Activated CD4-positive, alpha-beta T cell treated with anti-CD3 and anti-CD28 coated beads, Interleukin-2, Interleukin-6, amounts not matched to agents 100 ng/mL and 50 ng/mL, durations not matched to agents 16 hours and 8 hours (primary cell): ENCODE results near the gene CCNI2.
"Not testable (repeated sequence)": the region's sequence is repeated elsewhere in the genome, so short reads cannot be mapped to it uniquely, and the experiment has no call there.

Experiments
- DNase-seq: peaks from one replicate; pipeline ENCODE4 v3.0.0-alpha.2; 2020

Gene CCNI2

DNA sequence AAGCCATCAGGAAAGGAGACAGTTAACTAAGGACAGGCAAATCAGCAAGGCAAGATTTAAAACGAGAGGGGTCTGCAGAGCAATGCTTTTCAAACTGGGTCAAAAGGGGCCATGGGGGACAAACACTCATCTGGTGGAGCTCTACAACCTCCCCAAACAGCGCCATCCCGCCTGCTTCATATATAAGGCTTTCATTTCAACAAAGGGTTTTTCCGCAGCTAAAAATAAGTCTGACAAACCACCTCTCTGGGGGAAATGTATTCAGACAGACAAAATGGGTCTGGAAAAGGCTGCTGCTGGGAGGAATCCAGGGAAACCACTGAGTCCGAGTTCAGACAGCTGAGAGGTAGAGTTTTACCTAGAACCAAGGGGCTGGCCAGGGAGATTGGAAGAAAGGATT, 38.1 kb downstream of the CCNI2 start:
- no peak for DNase-seq

- DNase-seq: no peak
Measured at GRCh38 chr5:132785864-132786263, 38.6 kb downstream of the CCNI2 start.

DNA sequence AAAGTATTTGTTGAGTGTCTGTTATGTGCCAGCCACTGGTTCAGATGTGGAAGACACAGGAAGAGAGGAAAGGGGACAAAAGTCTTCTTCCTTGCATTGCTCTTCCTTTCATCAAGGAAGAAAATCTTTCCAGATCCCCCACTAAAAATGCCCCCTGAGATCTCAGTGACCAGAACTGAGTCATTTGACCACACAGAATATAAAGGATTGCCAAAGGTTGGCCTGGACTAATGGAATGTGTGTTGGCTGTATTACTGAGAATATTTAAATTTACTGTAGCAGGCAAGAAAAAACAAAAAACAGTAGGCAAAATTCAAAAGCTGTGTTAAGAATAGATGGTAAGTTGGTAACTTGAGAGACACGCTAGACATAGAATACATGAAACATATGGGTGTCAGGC, 39.9 kb downstream of the CCNI2 start:
- DNase-seq: no peak

- DNase-seq: no peak
Measured at GRCh38 chr5:132788508-132788907, 41.3 kb downstream of the CCNI2 start.

DNA sequence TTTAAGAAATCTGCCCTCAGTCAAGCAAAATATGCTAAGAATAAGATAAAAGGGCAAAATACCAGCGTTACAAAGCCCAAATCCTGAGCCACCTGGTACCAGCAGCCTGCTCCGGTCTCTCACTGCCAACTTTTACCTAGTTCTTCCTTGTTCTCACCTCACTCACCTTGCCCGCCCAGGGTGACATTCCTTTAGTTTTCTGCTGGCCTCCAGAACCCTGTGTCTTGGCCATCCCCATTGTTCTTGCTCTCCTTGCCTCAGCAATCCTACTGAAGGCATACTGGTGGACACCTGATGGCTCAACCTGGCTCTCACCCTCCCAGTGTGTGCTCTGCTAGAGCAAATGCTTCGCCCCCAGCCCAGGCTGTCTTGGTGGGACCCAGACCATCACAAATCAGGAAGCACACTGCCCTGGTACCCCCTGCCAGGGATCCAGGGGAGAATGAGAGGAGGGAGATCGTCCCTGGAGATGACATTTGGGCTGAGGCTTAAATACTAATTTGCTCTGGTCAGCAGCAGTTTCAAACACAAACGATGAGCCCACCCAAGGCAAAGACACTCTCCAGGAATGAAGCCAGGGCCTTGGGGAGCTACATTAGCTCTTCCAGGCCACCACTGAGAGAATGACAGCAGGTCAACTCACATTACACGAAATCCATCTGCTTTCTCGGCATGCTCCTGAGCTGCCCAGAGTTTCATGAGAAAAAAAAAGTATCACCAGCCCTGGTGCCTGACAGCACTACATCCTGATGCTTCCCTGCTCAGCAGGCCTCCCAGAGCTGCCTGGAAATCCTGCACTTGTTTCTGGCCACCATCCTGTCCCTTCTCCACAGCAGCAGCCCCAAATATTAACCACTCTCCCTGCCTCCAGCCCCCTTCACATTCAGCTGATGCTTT, 42.0 kb downstream of the CCNI2 start:
- no peak for DNase-seq

GRCh38 chr5:132790201-132790865, 43.1 kb downstream of the CCNI2 start:
- no peak for DNase-seq

GRCh38 chr5:132791026-132791425, 43.8 kb downstream of the CCNI2 start:
- DNase-seq: no peak

DNA sequence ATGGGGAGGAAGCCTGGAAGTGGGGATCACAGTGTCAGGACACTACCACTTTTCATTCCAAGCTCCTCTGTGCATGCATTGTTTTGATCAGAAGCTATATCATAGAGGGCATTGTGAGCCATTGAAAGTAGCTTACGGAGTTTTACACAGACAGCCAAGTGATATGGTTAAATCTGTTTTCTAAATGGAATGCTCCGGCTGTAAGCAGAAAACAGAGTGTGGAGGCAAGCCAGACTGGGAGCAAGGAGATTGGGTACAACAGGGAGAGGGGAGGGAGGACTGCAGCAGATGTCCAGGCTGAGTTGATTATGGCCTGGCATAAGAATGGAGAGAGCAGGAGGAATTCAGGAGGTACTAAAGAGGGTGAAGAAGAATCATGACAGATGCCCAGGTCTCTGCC, 50.4 kb downstream of the CCNI2 start:
- DNase-seq: no peak

DNA sequence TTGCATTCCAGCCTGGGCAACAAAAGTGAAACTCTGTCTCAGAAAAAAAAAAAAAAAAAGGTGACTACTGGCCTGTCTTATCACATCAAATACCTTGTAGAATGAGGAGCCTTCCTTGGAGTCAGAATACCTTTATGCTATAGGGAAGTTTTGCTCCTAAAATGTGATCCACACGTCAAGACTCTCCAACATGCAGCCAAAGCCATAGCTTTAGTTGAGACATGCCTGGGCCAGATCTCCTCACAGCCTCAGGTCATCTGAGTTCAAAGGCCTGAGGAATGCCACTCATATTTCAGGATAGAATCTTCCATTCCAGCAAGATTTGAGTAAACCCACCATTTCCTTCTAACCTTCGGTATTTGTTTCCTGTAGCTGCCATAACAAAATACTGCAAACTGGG, 52.2 kb downstream of the CCNI2 start:
- DNase-seq: no peak

DNA sequence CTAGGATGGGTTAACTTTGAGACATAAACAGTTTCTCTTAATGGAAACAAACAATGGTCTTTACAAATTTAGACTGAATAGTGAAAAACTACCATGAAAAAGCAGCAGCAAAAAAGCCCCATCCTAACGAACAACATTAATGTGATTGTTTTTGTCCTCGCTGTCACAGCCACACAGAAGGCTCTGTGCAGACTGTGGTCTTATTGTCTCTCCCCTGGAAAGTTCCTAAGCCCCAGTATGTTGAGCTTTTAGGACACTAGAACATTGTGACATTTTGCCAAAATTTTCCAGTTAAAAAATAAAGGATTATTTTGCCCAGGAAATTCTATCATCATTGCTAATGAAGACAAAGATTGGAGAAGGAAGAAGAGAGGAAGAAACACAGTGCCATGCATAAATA, 53.3 kb downstream of the CCNI2 start:
- DNase-seq: no peak

- DNase-seq: no peak
Measured at GRCh38 chr5:132802044-132802684, 54.9 kb downstream of the CCNI2 start.

- not testable (repeated sequence) for DNase-seq
Measured at GRCh38 chr5:132802685-132803066, 55.5 kb downstream of the CCNI2 start.
